ENCODE data around the gene EML2.
"Not testable (repeated sequence)": the region's sequence is repeated elsewhere in the genome, so short reads cannot be mapped to it uniquely, and the experiment has no call there.

The EML2 gene

DNA sequence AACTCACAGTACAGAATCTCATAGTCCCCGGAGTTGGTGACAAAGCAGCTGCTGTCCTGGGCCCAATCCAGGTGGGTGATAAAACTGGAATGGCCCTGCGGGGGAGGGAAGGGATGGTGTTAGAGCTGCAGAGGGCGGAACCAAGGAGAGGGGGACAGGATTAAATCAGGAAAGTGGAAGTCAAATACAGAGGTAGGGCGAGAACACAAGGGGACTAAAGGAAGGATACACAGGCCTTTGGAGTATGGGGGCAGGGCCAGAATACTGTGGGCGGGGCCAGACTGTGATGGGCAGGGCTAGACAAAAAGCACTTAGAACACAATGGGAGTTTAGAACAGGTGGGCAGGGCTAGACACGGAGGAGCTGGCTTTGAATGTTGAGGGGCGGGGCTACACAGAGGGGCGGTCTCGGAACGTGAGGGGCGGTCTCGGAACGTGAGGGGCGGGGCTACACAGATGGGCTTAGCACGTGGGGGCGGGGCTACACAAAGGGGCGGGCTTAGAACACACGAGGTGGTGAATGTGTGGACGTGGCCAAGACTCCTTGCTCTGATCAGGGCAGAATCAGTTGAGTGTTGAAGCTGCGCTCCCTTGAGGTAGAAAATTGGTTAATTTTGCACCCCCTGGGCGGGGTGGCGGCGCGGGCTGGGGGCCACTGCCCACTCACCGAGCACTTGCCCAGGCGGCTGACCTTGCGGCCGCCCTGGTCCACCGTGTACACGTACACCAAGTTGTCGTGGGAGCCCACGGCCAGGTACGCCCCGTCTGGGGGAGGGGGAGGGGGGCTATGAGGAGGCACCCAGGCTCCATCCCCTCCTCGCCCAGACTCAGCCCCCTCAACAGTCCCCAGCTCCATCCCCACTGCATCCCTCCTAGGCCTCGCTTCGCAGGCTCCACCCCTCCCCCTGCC lies 23.1 kb downstream of the EML2 start:
- peak; percentile 16 for DNase-seq

DNA sequence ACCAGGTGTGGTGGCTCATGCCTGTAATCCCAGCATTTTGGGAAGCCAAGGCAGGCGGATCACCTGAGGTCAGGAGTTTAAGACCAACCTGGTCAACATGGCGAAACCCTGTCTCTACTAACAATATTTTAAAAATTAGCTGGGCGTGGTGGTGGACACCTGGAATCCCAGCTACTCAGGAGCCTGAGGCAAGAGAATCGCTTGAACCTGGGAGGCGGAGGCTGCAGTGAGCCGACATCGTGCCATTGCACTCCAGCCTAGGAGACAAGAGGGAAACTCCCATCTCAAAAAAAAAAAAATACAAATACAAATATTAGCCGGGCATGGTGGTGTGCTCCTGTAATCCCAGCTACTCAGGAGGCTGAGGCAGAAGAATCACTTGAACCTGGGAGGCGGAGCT lies 24.1 kb downstream of the EML2 start:
- DNase-seq = not testable (repeated sequence)

DNA sequence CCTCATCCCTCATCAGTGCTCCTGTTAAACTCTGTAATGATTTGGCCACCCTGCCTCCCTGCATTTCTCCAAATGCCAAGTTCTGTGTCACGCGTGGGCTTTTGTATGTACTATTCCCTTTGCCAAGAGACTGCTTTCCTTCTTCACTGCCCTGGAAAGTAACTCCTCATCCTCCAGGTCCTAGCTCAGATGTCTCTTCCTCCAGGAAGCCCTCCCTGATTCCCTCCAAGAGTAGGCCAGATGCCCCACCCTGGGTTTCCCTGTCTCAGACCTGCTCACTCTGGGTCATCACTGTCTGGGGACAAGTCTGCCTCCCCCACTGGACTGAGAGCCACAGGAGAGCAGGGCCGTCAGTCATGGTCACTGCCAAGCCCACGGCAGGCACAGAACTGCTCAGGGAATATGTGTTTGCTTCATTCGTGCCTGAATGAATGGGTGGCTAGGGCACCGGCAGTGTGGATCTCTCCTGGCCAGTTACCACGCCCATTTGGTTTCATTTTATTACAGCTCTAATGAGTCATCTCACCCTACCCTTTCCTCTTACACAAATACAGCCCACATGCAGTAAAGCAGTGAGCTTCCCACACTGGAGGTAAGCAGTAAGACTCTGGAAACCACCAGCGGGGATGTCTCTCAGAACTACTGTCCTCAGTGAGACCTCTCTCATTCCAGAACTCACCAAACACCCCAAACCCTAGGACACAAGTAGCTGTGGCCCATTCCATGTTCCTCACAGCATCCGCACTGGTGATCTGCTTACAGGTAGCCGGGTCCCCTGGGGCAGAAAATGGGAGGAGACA lies 25.1 kb downstream of the EML2 start:
- no peak for DNase-seq

DNA sequence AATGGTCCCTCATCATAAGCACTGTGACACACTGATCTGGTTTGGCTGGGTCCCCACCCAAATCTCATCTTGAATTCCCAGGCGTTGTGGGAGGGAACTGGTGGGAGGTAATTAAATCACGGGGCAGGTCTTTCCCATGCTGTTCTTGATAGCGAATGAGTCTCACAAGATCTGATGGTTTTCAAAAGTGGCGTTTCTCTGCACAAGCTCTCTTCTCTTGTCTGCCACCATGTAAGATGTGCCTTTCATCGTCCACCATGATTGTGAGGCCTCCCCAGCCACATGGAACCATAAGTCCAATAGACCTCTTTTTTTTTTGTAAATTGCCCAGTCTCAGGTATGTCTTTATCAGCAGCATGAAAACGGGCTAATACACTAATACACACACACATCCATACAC lies 30.2 kb downstream of the EML2 start:
- no peak for DNase-seq

DNA sequence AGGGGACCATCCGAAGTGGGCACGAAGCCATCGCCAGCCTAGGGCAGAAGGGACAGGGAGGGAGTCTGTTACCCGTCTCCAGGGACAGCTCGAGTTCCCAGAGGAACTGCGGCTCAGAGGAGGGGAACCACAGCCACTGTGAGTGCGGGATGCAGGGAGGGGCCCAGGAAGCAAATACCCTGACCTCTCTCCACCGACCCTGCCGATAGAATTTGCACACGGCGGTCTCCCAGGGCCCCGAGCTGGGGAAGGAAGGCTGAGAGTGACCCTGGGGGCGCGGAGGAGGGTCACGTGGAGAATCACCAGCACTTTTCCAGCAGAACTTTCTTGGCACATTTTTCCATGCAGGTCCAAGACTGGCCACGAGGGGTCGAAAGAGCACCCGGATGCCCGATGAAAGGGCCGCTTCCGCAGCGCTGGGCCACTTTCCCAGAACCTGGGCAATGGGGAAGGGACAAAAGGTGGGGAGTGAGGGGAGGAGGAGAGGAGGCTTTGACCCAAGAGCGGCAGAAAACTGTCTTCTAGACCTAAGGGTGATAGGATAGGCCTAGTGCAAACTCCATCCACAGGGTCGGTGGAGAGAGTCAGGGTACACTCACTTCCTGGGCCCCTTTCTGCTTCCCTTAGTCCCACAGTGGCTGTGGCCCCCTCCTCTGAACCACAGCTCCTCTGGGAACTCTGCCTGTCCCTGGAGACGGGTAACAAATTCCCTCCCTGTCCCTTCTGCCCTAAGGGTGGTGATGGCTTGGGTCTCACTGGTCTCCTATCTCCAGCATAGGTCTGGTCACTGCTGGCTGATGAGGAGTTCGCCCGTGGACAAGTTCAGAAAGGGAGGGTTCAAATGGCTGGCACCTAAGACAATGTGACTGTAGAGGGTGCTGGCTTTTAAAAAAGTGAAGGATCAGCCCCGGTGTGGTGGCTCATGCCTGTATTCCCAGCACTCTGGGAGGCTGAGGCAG lies 31.8 kb downstream of the EML2 start:
- no peak for DNase-seq

DNA sequence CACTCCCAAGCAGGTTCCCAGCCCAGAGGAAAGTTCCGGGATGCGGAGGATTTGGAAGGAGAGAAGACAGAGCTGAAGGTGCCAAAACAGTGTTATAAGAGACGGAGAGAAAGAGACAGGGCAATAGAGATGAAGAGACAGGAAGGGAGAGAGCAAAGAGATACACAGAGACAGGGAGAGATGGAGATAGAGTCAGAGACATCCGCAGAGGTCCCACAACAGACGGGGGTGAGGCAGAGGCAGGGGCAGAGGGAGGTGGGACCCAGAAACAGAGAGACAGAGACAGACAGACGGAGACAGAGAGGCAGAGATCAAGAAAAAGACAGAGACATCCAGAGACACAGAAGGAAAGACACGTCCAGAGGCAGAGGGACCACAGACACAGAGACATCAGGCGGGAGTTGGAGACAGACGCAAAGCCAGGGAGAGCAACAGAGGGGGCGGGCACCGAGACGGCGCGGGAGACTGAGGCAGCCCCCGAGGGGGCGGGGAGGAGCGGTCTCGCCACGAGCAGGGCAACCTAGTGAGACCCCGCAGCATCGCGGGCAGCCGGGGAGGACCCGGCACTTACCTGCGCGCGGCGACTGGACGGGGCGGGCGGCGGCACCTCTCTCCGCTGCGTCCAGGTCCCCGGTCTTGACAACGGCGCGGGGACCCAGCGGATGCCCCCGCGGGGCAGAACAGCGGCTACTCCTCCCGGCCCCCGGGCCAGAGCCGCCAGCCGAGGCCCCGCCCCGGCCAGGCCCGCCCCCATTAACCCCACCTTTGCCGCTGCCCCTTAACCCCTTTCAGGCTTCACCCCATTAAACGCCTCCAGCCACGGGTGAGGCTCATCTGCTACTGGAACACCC lies 37.4 kb downstream of the EML2 start, which contains the start of gene GPR4:
Gene GPR4 (minus strand): TSS at position 689 of the 851 bp plus-strand sequence. CDS start 10,346 bp downstream, outside the sequence.
- DNase-seq = no peak

DNA sequence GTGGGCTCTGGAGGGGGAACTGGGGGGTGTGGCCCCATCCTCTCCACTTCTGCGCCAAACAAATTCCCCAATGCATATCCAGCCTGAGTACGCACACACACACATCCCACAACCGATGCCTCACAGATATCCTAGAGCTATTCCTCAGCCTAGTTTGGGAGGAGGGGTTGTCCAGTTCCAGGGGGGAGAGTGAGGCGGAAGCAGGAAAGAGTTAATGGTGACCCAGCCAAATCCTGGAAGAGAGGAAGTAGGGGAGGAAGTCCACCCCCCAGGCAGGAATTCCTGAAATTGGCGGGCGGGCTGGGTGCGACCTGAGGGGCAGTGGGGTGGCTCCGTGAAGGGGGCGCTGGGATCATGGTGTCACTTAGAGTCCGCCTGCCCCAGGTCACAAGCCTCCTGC lies 38.1 kb downstream of the EML2 start:
- DNase-seq = no peak

DNA sequence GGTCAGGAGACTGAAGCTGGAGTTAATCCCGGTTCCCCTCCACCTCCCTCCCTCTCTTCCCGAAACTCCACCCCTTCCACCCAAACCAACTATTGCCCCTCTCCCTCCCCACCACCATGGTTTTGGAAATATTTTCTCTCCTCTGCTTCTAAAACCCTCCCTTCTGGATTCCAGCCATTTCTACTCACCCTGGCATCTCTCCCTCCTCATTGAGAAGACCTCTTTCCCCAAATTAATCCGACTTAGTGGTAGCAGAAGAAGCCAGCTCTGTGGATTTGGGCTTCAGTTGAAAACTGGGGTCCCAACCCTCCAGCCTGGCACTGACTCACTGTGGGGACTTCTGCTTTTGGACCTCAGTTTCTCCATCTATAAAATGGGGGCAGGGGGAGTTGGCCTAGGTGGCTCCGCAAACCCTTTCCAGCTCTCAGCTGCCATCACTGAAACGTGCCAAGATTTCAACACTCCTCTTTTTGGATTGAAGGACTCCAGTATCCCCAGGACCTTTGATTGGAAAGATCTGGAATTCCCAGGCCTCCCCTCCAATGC lies 38.8 kb downstream of the EML2 start:
- no peak for DNase-seq

DNA sequence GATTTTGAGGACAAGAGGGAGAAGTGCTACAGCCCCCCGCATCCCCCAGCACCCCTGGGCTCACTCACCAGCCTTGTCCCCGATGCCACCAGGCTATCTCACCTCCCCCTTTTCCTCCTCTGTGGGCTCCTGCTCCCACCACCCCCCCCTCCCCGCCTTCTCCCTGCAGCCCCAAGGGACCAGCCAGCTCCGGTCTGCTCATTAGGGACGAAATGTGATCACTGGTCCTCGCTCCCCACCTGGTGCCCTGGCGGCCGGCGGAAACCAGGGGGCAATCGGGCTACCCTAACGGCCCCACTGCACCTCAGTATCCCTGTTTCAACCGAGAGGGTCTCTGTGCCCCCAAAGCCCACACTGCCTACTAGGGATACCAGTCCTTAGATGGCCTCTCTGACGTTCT lies 39.9 kb downstream of the EML2 start:
- DNase-seq = no peak

DNA sequence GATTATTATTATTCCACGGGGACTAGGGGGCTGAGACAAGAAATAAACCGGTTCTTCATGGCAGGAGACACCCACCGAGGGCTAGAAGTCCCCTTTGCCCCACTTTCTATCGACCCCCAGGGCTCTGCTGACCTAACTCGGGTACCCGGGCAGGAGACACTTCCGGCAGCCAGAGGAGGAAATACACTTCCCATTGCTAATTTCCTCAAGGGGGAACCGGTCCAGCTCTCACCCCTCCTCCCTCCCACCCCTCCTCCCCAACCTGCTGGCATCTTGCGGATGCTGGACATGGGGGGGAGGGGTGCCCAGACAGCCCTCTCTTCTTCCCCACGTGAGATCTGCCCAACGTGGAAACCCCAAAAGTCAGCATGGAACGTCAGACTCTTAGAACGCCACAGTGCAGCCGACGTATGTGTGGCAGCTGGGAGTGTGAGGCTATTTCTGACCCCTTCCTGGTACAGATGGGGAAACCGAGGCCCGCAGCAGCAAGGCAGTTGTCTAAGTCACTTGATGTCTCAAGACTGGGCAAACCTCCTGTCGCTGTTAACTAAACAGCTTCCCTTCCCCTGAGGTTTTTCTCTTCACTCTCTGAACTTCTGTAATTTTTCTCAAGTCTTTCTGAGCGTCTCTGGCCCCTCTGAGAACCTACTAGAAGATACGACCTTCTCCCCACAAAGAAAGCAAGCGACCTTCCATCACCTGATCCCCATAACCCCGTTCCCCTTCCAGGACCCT lies 40.8 kb downstream of the EML2 start:
- DNase-seq = no peak

DNA sequence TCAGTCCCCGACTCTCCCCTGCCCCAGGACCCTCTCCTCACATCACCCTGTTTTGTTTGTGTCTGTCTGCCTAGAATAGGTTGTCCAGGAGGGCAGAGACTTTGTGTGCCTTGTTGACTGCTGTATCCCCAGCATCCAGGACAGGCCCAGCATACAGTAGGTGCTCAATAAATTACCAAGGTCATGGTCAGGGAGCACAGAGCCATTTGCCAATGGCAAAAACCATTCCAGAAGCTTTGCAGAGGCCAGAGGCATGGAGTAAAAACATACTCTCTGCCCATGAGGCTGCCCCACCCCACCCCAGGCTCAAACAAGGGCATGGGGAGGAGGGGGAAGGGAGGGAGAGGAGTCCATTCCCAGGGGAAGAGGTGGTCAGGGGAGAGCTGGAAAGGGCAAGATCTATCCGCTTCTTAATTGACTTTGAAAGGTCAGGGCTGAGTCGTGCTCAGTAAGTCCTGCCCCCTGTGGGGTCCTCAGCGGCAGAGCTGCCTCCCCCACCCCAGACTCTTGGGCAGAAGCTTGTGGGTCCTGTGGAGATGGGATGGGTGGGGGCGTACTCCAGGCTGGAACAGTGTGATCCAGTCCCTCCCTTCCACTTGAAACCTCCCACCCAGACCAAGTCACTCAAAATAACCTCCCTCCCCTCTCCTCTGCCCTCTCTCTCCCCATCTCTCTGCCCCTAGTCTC lies 41.6 kb downstream of the EML2 start:
- no peak for DNase-seq

DNA sequence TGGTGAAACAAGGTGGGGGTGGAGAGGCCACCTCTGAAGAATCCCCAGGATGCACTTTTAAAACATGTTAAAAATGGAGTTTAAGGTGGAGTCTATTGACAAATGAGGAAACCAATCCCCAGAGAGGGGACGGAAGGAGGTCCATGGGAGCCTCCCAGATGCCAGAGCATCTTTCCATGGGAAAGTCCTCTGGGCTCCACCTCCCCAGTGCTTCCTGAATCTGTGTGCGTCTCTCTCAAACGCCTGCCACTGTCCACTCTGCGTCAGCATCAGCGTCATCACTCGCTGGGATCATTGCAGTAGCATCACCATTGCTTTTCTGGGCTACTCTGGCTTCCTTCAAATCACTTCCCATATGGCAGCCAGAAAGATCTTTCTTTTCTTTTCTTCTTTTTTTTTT lies 43.4 kb downstream of the EML2 start:
- DNase-seq = no peak

DNA sequence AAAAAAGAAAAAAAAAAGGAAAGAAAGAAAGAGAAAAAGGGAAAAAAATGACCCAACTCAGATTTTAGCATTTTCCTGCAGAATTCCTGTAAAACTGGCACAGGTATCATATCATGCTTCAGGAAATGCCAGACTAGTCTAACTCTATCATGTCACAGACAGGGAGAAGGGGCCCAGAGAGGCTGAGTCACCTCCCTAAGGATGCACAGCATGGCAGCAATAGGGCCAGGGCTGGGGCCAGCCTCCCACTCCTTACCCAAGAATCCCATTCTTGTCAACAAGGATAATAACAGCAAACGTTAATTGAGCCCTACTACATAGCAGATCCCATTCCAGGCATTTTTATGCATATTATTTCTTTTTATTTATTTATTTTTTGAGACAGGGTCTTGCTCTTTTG lies 45.7 kb downstream of the EML2 start:
- no peak for DNase-seq

DNA sequence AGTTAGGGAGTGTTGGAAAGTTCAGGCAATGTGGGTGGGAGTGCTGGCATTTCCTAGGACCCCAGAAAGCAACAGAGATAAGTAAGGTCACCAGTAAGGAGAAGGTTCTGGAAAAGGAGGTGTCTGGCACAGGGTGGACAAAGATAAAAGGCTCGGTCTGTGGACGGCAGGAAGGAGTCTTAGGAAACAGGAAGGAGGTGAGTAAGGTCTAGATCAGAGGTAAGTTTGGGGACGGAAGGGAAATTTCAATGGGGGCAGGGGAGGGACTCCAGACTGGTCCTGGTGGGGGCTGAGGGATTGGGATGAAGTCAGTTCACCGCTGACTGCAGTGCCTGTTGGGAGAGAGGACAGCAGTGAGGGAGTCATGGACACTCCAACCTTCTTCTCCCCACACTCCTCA lies 46.8 kb downstream of the EML2 start:
- DNase-seq = no peak

DNA sequence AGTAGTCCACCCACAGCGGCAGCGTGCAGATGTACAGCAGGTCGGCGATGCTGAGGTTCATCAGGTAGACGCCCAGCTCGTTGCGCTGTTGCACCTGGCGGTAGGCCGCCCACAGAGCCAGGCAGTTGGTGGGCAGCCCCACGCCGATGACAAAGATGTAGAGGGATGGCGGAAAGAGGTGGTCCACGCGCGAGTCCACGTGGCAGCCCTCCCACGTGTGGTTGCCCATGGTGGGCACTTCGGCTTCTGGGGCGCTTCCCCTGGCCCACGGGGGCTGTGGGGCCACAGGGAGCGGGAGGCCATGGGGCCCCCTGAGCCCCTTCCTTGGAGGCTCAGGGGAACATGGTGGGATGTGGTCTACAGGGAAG lies 47.6 kb downstream of the EML2 start:
- no peak for DNase-seq

DNA sequence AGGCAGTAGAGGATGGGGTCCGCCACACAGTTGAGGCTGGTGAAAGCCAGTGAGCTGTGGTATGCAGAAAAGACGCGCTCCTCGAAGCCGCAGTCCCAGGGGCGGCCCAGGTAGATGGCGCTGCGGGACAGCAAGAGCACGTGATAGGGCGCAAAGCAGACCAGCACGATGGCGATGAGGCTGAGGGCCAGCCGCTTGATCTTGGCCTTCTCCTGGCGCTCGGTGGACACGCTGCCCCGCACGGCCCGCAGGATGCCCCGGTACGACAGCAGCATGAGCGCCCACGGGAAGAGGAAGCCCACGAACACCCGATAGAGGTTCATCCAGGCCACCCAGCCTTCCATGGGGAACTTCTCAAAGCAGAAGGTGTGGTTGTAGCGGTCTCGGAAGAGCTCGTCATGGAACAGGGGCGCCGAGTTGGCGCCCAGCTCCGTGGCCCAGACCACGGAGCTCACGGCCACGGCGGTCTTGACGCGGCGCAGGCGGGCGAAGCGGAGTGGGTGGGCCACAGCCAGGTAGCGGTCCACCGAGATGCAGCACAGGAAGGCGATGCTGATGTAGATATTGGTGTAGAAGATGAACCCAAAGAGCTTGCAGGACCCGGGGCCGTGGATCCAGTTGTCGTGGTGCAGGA lies 48.1 kb downstream of the EML2 start:
- no peak for DNase-seq

DNA sequence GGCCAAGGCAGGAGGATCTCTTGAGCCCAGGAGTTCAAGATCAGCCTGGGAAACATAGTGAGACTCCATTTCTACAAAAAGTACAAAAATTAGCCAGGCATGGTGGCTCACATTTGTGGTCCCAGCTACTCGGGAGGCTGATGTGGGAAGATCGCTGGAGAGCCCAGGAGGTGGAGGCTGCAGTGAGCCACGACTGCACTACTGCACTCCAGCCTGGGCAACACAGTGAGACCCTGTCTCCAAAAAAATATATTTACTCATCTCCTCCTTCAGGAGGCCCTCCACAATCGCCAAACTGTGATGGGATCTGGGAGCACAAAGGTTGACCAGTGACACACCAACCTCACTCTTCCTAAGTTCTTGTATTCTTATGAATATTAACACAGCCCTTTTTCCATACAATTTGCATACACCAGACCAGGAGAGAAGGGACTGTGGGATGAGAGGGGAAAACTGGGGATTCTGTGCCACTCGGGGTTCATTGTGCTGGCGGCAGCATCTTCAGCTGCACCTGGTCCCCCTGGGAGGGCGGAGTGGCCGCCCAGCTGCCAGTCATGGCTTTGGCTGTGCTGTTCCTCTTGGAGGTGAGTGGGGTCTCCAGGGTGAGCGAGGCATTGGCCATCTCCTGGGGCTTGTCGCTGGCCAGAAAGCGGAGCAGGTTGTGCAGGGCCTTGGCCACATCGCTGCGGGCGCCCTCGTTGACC lies 48.7 kb downstream of the EML2 start:
- DNase-seq = no peak

DNA sequence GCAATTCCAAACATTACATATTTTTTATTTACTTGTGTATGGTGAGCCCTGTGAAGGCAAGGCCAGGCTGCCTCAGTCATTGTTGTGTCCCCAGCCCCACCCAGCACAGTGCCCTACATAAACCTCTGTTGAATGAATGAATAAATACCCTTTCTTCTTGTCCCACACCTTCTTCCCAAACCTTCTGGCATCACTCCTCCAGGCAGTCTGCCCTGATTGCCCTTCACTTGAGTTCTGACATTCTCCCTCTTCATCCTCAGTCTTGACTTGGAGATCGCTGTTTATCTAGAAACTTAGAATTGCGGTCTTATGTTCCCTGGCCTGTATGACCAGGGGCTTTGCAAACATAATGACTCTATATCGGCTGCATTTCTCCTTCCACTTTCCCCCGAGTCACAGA lies 49.4 kb downstream of the EML2 start:
- no peak for DNase-seq

DNA sequence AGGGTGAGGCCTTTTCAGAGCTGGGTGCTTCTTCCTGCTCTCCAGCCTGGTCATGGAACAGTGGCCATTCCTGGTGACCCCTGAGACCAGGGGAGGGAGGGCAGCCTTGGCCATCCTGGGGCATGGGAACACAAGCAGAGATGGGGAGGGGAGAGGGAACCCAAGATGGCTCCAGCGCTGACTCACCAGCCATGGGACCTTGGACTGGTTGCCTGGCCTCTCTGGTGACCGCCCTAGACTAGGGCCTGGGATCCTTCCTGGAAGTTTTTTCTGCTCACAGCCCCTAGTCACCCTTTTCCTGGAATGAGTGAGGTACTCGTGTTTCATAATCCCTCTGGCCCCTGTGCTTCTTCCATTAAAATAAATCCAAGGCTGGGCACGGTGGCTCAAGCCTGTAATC lies 51.3 kb downstream of the EML2 start:
- no peak for DNase-seq
